WERI-Rb-1 (cell line): ENCODE results near the gene EDAR.

ENCODE experiments used
- DNase-seq: peaks from one replicate; pipeline ENCODE4 v3.0.0-alpha.2; 2020
- H3K27ac ChIP-seq: fragments of 250-450 bp; sonication (Bioruptor Pico); 2 replicates; pipeline ENCODE4 v1.5.1; 2020; ENCODE audit warnings: mild to moderate bottlenecking, moderate library complexity
- H3K27me3 ChIP-seq: fragments of 250-450 bp; sonication (Bioruptor Pico); 2 replicates; pipeline ENCODE4 v1.5.1; 2021; ENCODE audit warnings: mild to moderate bottlenecking, low read depth, moderate library complexity; ENCODE audit not compliant: insufficient read depth, severe bottlenecking
- H3K36me3 ChIP-seq: fragments of 250-450 bp; sonication (Bioruptor Pico); 2 replicates; pipeline ENCODE4 v1.5.1; 2020; ENCODE audit warnings: mild to moderate bottlenecking, moderate library complexity
- H3K4me3 ChIP-seq: 2 replicates; pipeline ENCODE4 v1.5.1; 2011; ENCODE audit warnings: low read depth, mild to moderate bottlenecking, control low read depth, low read length
- H3K9me3 ChIP-seq: fragments of 250-450 bp; sonication (Bioruptor Pico); 2 replicates; pipeline ENCODE4 v1.5.1; 2021; ENCODE audit warnings: mild to moderate bottlenecking, moderate library complexity; ENCODE audit not compliant: severe bottlenecking
- CTCF ChIP-seq: IDR thresholded peaks from 2 replicates; pipeline ENCODE4 v1.5.1; 2011; ENCODE audit warnings: low read depth, mild to moderate bottlenecking, control low read depth, inconsistent platforms, low read length

The EDAR gene

GRCh38 chr2:108894766-108895165, 94.3 kb downstream of the EDAR start:
- TF ChIP-seq CTCF, result no peak
- Histone ChIP-seq H3K9me3 (peaks cover 3% of the 10 kb centered on the region), H3K27ac (no peak overlapping the region), H3K27me3 (no peaks in the 10 kb centered on the region), H3K36me3 (no peaks in the 10 kb centered on the region), H3K4me3 (no peak overlapping the region)
- no peak for DNase-seq

GRCh38 chr2:108893277-108893676, 95.7 kb downstream of the EDAR start:
- H3K4me3 ChIP-seq, result no peak overlapping the region
- no peaks in the 10 kb centered on the region for H3K27me3 ChIP-seq
- no peak for TF ChIP-seq CTCF
- peaks cover 3% of the 10 kb centered on the region for H3K9me3 ChIP-seq
- DNase-seq, result no peak
- no peaks in the 10 kb centered on the region for H3K36me3 ChIP-seq
- no peak overlapping the region for H3K27ac ChIP-seq

- no peak for DNase-seq
- H3K4me3 ChIP-seq, result no peak overlapping the region
These were observed 99.1 kb downstream of the EDAR start for GRCh38 chr2:108889907-108890306.

GRCh38 chr2:108884619-108885018, 104.4 kb downstream of the EDAR start:
- no peaks in the 10 kb centered on the region for H3K27me3 ChIP-seq
- H3K4me3 ChIP-seq, result no peak overlapping the region
- H3K36me3 ChIP-seq, result no peaks in the 10 kb centered on the region
- no peak for DNase-seq
- no peak for TF ChIP-seq CTCF
- no peak overlapping the region for H3K27ac ChIP-seq
- H3K9me3 ChIP-seq, result peaks cover 11% of the 10 kb centered on the region

More at GRCh38 chr2:108889907-108890306, 99.1 kb downstream of the EDAR start:
- H3K36me3 ChIP-seq, result no peaks in the 10 kb centered on the region
- peaks cover 3% of the 10 kb centered on the region for H3K9me3 ChIP-seq
- no peak for TF ChIP-seq CTCF
- H3K27ac ChIP-seq, result no peak overlapping the region
- no peaks in the 10 kb centered on the region for H3K27me3 ChIP-seq

GRCh38 chr2:108878276-108878675, 110.7 kb downstream of the EDAR start:
- H3K4me3 ChIP-seq, result no peak overlapping the region
- TF ChIP-seq CTCF, result no peak
- H3K27me3 ChIP-seq, result no peaks in the 10 kb centered on the region
- no peak for DNase-seq
- peaks cover 17% of the 10 kb centered on the region for H3K36me3 ChIP-seq
- H3K9me3 ChIP-seq, result peaks cover 11% of the 10 kb centered on the region
- H3K27ac ChIP-seq, result no peak overlapping the region

- DNase-seq, result no peak
- Histone ChIP-seq H3K27me3 (no peaks in the 10 kb centered on the region), H3K9me3 (peaks cover 7% of the 10 kb centered on the region), H3K36me3 (peaks cover 20% of the 10 kb centered on the region), H3K4me3 (no peak overlapping the region), H3K27ac (no peak overlapping the region)
- TF ChIP-seq CTCF, result no peak
These were observed 111.5 kb downstream of the EDAR start for GRCh38 chr2:108877506-108877905.
